Retinal pigment epithelial cell (primary cell): ENCODE measurements around the gene ECSIT.

Experiments
- DNase-seq: peaks from one replicate; pipeline ENCODE4 v3.0.0-alpha.2; 2010; ENCODE audit warnings: low read depth
- H3K4me3 ChIP-seq: 2 replicates; pipeline ENCODE4 v1.5.1; 2011; ENCODE audit warnings: mild to moderate bottlenecking, low read length, control low read depth, moderate library complexity
- TF ChIP-seq, protein P1 (sequence below): conservative IDR thresholded peaks from 2 replicates; pipeline ENCODE4 v1.5.1; 2011; ENCODE audit warnings: low read depth, low read length, control low read depth, inconsistent platforms

The ECSIT gene

DNA sequence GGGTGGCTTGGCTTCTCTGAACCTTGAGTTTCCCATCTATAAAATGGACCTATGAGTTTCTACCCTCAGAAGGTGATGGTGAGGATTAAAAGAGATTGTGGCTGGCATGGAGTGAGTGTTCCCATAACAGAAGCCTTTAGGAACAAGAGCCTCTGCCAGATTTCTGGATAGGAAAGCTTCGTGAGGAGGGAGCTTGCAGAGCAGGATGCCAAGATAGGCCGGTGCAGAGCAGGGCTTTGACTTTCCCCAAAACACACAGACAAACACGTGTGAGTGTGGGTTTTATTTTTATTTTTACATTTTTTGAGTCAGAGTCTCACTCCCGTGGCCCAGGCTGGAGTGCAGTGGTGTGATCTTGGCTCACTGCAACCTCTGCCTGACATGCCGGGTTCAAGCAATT is 6.0 kb upstream of the ECSIT start:
- TF ChIP-seq, protein P1, sequence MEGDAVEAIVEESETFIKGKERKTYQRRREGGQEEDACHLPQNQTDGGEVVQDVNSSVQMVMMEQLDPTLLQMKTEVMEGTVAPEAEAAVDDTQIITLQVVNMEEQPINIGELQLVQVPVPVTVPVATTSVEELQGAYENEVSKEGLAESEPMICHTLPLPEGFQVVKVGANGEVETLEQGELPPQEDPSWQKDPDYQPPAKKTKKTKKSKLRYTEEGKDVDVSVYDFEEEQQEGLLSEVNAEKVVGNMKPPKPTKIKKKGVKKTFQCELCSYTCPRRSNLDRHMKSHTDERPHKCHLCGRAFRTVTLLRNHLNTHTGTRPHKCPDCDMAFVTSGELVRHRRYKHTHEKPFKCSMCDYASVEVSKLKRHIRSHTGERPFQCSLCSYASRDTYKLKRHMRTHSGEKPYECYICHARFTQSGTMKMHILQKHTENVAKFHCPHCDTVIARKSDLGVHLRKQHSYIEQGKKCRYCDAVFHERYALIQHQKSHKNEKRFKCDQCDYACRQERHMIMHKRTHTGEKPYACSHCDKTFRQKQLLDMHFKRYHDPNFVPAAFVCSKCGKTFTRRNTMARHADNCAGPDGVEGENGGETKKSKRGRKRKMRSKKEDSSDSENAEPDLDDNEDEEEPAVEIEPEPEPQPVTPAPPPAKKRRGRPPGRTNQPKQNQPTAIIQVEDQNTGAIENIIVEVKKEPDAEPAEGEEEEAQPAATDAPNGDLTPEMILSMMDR = no peak
- no peak overlapping the region for H3K4me3 ChIP-seq
- no peak for DNase-seq

DNA sequence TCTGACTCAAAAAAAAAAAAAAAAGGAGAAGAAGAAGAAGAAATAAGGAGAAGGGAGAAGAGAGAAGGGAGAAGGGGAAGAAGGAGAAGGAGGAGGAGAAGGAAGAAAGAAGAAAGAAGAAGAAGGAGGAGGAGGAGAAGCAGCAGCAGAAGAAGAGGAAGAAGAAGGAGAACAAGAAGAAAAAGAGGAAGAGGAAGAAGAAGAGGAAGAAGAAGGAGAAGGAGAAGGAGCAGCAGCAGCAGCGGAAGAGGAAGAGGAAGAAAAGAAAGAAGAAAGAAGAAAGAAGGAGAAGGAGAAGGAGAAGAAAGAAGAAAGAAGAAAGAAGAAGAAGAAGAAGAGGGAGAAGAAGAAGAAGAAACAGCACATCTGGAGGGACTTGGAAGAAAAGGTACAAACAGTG is 5.6 kb upstream of the ECSIT start:
- no peak for DNase-seq
- H3K4me3 ChIP-seq = no peak overlapping the region
- TF ChIP-seq, protein P1 = no peak

DNA sequence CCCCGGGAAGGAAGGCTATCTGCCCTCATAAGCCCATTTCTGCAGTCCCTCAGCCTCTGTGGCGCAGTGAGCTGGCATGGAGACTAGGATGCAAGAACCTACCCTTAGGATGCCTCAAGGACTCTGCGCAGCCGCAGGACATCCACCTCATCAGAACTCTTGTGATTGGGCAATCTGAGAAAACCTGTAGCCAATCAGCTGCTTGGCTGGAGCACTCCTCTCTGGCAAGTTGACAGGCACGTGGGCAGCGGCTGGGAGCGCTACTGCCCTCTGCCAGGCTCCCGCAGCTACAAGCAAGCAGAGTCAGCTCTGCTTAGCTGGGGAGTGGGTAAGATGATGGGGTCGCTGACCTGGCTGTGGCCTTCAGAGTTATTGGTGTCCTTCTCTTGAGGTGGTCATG is 1.5 kb upstream of the ECSIT start:
- peak; percentile 51 for DNase-seq
- H3K4me3 ChIP-seq = no peak overlapping the region
- TF ChIP-seq, protein P1 = peak; percentile 42

DNA sequence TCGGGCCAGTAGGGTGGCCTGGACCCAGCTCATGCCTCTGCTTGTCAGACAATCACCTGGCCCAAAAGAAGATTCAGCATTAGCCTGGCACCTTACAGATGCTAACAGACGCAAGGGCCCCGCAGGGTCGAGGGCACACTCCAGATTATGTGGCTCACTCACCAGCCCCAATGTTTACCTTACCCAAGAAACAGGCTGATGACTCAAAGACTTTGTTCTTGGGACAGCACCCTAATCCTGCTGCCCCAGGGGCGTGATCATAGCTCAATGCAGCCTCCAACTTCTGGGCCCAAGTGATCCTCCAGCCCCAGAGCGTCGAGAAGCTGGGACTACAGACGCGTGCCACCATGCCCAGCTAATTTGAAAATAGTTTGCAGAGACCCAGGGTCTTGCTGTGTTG is 9.8 kb downstream of the ECSIT start:
- H3K4me3 ChIP-seq = no peak overlapping the region
- TF ChIP-seq, protein P1 = no peak
- DNase-seq = no peak

DNA sequence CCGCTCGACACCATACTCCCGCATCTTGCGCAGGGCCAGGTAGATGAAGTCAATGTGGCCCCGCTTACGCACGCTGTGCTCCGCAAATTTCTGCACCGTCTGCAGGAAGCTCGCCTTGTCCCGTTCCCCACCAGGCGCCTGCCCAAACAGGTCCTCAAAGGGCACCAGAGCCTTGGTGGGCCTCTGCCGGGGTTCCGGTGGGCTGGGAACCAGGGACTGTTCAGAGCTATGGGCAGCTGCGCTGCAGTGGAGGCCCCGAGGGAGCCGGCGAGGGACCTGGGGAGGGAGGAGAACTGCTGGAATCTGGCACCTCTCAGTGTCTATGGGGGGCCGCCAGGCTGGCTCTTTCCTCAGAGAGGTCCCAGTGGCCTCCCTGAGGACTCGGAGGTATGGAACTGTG is 15.0 kb downstream of the ECSIT start:
- no peak for DNase-seq
- TF ChIP-seq, protein P1 = no peak

DNA sequence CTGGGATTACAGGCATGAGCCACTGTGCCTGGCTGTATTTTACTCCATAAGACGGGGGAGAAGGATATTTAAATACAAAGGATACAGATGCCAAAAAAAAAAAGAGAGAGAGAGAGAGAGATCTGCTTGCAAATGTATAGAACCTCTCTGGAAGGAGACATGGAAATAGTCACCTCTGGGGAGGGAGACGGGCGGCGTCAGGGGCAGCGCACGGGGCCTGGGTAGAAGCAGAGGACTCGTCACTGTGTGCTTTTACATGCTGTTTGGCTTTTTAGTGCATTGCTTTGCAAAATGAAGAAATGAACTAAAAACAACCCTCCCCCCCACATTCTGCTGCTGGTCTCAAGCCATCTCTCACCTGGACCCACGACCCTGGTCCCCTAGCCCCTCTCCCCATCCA is 18.5 kb downstream of the ECSIT start:
- TF ChIP-seq, protein P1 = no peak
- DNase-seq = no peak
- no peak overlapping the region for H3K4me3 ChIP-seq

More for the DNA sequence above, 15.0 kb downstream of the ECSIT start:
- H3K4me3 ChIP-seq = no peak overlapping the region

DNA sequence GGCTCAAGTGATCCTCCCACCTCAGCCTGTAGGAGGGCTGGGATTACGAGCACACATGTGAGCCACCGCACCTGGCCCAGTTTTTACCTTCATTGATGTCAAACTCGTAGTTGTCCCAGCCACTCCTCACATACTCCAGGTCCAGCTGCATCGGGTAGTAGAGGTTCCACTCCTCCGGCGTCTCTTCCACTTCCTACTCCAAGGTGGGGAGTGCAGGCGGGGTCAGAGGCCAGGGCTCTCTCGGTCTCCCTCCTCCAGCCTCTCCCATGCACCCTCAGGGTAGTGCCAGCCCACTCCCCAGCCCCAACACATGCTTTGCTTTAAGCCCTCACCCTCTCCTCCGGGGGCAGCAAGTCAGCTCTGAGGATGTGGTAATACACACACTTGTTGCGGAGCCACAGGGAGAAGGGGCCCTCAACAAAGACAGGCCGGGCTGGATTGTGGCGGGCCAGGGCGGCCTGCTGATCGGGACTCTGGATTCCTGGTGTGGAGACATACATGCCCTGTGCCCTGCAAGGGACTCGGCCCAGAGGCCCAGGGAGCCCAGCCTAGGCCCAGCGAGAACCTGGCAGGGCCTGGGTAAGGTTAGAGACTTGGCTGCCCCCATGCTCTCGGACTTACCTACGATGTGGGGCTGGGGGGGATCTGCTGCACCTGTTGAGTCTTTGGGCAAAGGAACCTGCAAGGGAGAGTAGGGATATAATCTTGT is 21.4 kb downstream of the ECSIT start:
- TF ChIP-seq, protein P1 = no peak
- H3K4me3 ChIP-seq = no peak overlapping the region
- DNase-seq = no peak
